Smooth muscle cell of the brain vasculature (primary cell): ENCODE measurements around the gene RSPH10B.
"Not testable (repeated sequence)": the region's sequence is repeated elsewhere in the genome, so short reads cannot be mapped to it uniquely, and the experiment has no call there.

Experiments used
- DNase-seq: peaks from one replicate; pipeline ENCODE4 v3.0.0-alpha.2; 2012; ENCODE audit warnings: low read depth, low spot score

The RSPH10B gene

DNA sequence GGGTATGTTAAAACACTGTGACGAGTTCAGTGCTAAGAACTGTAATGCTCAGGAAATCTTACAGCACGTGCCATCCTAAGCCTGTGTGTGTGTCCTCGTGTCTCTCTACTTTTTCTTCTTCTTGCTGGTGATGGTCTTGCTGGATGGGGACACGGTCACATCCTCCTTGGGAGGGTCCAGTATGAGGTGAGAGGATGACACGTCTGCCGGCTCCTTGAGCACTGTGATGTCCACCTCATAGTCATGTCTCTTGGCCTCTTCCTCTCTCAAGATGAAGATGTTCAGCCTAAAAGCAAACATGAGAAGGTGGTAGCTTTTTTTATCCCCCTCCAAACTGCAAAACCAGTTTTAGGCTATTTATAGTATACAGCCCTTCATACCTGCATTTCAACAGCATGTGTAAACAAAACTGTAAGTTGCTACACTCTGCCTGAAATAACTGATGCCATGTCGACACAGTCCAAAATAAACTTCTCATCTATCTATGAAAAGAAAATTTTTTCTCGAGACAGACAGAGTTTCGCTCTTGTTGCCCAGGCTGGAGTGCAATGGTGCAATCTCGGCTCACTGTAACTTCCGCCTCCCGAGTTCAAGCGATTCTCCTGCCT lies 44.1 kb downstream of the RSPH10B start:
- DNase-seq = not testable (repeated sequence)

DNA sequence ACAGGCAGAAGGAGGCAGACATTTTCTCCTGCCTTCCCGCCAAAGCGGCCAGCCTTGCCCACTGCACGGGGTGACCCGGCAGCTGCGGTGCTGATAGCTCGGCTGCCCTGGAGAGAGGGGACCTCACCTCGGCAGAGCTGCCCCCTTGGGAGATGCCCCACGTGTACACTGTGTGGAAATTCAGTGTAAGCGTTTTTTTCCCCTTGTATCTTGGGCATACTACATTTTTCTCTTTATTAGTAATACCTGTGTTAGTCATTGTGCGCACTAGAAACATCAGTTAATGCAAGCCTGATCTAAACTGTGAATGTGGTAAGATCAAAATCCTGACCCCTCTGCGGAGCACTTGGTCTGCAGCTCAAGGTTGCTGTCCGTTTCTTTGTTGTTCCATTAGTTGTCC lies 45.9 kb downstream of the RSPH10B start:
- not testable (repeated sequence) for DNase-seq

DNA sequence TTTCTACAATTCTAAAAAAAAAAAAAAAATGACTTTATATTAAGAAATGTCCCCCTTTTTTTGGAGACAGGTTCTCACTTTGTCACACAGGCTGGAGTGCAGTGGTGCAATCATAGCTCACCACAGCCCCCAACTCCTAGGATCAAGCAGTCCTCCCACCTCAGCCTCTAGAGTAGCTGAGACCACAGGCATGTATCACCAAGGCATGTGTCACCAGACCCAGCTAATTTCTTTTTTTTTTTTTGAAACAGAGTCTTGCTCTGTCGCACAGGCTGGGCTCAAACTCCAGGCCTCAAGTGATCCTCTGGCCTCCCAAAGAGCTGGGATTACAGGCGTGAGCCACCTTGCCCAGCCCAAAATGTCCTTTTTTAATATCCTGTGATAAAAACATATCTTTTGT lies 46.3 kb downstream of the RSPH10B start:
- not testable (repeated sequence) for DNase-seq

DNA sequence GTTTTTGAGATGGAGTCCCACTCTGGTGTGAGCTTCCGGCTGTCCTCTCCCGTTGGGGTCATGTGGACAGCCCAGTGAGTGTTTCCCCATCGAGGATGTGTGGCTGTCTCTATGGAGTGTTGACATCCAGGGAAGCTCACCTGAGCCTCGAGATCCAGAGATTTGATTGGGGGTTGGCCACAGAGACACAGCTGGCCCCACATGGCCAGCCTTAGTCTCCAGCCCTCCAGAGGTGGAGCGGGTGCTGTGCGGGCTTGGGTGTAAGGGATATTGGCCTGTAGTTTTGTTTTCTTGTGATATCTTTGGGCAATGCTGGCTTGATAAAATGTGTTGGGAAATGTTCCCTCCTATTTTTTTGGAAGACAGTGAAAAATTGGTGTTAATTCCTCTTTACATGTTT lies 54.0 kb downstream of the RSPH10B start:
- not testable (repeated sequence) for DNase-seq

DNA sequence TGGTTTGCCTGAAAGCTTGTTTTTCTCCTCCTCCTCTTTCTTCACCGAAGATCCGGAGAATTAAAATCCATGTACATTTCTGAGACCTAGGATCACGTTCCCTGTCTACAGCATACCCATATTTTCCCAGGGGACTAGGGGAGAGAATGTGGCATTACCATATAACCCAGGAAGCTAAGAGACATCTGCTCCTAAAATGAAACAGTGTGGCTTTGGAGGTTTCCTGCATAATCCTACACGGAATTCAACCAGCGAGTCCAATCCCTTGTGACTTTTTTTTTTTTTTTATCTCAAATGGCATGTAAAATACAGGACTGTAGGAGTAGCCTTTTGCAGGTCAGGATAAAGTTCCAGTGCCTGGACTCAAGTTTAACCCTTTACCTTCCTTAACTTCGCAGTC lies 61.7 kb downstream of the RSPH10B start:
- not testable (repeated sequence) for DNase-seq

DNA sequence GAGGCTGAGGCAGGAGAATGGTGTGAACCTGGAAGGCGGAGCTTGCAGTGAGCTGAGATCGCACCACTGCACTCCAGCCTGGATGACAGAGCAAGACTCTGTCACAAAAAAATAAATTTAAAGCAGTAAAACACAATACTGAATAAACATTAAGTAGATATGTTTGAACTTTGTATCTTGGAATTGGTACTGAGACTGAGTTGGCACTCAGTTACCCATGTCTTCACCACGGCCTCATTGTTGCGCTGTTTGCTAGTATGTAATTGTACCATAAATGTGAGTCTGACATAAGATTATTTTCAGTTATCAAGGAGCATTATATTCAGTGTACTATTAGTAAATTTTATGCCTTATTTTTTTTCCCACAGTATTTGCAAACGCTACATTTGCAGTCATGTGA lies 65.8 kb downstream of the RSPH10B start:
- not testable (repeated sequence) for DNase-seq

DNA sequence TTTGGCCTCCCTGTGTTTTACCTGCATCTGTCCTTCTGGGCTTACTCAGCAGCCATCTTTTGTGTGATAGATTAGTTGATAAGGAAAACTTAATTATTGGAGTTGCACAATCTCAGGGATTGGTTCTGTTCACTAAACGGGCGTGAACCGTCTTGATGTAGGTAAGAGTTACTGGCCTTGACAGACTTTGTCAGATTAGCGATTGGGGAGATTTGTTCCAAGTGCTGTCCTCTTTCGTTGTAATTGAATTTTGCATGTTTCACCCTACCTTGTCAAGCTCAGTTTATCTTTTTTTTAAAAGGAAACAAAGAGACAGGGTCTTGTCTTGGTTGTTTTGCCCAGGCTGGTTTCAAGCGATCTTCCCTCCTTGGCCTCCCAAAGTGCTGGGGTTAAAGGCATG lies 67.5 kb downstream of the RSPH10B start:
- not testable (repeated sequence) for DNase-seq

DNA sequence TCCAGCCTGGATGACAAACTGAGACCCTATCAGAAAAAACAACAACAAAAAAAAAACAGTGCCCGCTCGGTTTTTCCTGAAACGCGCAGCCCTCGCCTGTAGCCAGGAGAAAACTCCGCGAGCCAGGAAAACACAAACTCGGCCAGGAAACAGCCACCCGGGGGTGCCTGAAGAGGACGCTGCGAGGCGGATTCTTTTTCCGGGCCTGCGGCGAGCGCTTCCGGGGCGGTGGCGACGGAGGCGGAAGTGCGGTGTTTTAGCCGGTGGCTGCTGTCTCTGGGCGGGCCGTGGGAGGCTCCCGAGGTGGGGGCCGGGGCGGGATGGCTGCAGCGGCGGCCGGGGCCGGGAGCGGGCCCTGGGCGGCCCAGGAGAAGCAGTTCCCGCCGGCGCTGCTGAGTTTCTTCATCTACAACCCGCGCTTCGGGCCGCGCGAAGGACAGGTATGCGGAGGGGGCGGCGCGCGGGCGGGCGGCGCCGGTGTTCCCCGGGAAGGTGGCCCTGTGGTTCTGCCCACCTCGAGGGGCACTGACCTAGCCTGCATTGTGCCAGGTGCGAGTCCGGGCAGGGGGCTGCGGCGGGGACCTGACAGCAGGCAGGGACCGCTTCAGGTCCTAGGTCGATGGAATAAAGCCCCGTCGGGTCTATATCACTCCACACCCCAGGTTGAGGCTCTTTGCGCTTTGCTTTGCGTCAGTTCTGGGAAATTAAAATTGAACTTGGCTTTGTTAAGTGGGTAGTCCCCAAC lies 71.8 kb downstream of the RSPH10B start, which contains the start of gene CCZ1:
CCZ1 (plus strand) TSS at position 254 of the 745 bp plus-strand sequence; CDS start at position 321, 67 bp downstream.
- DNase-seq = not testable (repeated sequence)

DNA sequence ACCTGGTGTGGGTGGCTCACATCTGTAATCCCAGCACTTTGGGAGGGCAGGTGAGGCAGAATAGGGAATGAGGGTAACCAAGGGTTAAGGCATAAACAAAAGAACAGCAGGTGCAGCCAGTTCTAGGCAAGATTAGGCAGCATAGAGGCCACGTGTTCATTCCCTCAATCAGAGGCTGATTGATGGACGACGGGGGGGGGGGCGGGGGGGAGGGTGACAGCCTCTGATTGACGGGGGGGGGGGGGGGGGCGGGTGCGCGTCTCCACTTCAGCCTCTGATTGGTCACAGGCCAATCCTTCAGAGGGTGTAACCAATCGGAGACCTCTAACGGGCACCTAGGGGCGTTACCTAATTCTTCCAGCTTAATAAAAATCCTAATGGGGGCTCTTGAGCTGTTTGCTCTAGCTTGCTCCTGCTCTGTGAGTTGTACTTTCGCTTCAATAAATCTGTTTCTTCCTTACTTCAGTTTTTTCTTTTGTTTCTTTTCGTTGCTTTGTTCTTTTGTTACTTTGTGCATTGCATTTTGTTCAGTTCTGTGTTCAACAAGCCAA lies 73.0 kb downstream of the RSPH10B start:
- not testable (repeated sequence) for DNase-seq

DNA sequence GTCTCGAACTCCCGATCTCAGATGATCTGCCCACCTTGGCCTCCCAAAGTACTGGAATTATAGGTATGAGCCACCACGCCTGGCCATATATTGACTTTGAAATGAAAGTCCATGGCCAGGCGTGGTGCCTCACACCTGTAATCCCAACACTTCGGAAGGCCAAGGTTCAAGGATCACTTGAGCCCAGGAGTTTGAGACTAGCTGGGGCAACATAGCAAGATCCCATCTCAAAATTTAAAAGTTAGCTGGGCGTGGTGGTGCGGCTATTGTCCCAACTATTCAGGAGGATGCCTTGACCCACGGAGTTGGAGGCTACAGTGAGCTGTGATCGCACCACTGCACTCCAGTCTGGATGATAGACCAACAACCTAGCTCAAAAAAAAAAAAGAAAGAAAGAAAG lies 78.0 kb downstream of the RSPH10B start:
- no peak for DNase-seq

DNA sequence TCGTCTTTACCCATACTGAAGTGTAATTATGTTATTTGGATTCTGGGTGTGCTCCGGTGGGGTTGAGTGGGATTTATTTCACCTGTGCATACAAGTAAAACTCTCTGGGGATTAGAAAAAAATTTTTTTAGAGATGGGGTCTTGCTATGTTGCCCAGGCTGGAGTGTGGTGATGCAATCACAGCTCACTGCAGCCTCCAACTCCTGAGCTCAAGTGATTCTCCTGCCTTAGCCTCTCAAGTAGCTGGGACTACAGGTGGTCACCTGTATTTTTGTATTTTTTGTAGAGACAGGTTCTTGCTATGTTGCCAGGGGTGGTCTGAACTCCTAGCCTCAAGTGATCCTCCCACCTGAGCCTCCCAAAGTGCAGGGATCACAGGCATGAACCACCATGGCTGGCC lies 80.2 kb downstream of the RSPH10B start:
- DNase-seq = not testable (repeated sequence)

DNA sequence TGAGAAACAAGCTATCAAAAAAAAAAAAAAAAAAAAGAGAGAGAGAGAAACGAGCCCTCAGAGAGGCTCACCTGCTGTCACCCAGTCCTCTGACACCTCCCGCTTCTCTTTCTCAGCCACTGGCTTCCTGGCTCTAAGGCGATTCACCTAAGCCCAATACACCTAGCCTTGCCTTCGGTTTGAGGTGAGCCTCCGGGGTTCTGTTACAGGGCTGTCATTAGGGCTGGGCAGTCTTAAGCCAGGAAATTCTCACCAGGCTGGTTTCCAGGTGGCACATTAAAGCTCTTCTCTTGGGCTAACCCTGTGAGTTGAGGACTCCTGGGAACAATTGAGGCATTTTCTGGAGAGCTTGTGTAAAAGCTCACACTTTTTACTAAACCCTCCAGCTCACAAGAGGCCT lies 82.5 kb downstream of the RSPH10B start:
- not testable (repeated sequence) for DNase-seq

DNA sequence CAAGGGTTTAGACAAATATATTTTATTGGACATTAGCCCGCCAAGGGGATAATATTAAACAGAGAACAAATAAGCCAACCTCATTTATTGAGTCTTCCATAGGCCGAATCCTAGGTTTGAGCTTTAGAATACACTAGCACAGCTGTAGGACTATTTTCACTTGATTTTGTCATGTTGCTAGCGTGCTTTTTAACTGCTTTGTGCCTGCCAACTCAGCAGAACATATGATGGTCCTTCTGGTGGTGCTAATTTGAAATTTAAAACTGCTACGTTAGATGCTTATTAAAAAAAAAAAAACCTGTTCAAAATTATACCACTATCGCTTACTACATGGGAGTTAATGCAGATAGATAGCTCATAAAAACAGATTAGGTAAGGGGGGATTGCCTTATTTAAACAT lies 86.1 kb downstream of the RSPH10B start:
- not testable (repeated sequence) for DNase-seq

DNA sequence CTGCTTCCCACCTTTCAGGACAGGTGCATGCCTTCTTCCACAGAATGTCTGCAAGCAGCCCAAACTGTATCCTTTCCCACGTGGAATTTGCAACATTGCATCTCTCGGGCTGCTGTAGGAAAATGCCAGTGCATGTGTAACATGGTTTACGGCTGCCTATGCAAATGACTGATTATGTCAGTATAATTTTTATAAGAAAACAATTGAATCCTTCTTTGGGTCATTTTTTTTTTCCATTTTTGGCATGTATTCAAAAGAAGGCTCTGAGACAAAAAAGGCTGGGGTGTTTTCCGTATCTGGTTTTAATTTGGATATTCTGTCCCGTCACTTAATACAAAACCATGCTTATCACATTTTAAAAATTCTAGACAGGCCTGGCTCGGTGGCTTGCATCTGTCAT lies 90.4 kb downstream of the RSPH10B start:
- DNase-seq = not testable (repeated sequence)

DNA sequence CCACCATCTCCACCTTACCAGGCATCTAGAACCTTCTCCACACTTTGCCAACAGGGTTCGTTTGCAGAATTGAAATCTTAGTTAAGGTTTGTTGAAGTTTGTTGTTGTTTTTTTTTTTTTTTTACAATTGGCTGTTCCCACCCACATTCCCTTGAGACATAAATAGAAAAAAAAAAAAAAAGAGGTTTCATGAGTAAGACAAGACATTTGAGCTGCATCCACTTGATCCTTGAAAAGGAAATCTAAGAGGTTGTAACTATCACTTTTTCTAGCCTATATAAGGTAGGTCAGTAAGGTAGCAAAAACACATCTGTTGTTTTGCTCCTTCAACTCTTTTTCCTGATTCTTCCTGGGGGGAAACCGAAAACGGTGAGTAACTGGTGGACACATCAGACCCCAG lies 90.9 kb downstream of the RSPH10B start:
- DNase-seq = not testable (repeated sequence)
